ENCODE results near the gene PPP1R9A.

GRCh38 chr7:95101422-95101821, 194.0 kb downstream of the PPP1R9A start:
- TF ChIP-seq CTCF (IDR thresholded peaks at IDR 0.05): no peak
- TF ChIP-seq POLR2A (IDR thresholded peaks at IDR 0.05; ENCODE audit: low read depth): no peak
- TF ChIP-seq EP300 (IDR thresholded peaks at IDR 0.05): no peak
- no peak for TF ChIP-seq POLR2AphosphoS5 (IDR thresholded peaks at IDR 0.05)

All from esophagus muscularis mucosa (tissue), 4 donors.